Mesendoderm (in vitro differentiated cells): ENCODE data around the gene YES1.
"Not testable (repeated sequence)": the region's sequence is repeated elsewhere in the genome, so short reads cannot be mapped to it uniquely, and the experiment has no call there.

Experiments used
- DNase-seq: peaks from one replicate; pipeline ENCODE4 v3.0.0; 2013
- H2AK5ac ChIP-seq: 2 replicates; pipeline ENCODE4 v1.6.1; 2013; ENCODE audit warnings: low read length, inconsistent platforms
- H2BK120ac ChIP-seq: 2 replicates; pipeline ENCODE4 v1.6.1; 2013; ENCODE audit warnings: low read depth, mild to moderate bottlenecking, low read length, moderate library complexity, mixed read lengths
- H2BK15ac ChIP-seq: replicated peaks from 2 replicates; pipeline ENCODE4 v1.6.1; 2013; ENCODE audit warnings: low read depth, mild to moderate bottlenecking, moderate library complexity
- H2BK5ac ChIP-seq: 2 replicates; pipeline ENCODE4 v1.6.1; 2013; ENCODE audit warnings: low read length, inconsistent platforms
- H3K18ac ChIP-seq: 2 replicates; pipeline ENCODE4 v1.6.1; 2013; ENCODE audit warnings: mild to moderate bottlenecking, low read length, mixed read lengths
- H3K23ac ChIP-seq: one replicate; pipeline ENCODE4 v1.6.1; 2013; ENCODE audit warnings: low read length
- H3K27ac ChIP-seq: 2 replicates; pipeline ENCODE4 v1.5.1; 2013; ENCODE audit warnings: low read depth, mild to moderate bottlenecking, inconsistent platforms, low read length, moderate library complexity
- H3K27me3 ChIP-seq: 2 replicates; pipeline ENCODE4 v1.6.1; 2013; ENCODE audit warnings: low read length, control low read depth, mild to moderate bottlenecking, inconsistent platforms; ENCODE audit not compliant: insufficient read depth, poor library complexity
- H3K36me3 ChIP-seq: 2 replicates; pipeline ENCODE4 v1.6.1; 2013; ENCODE audit warnings: low read length, inconsistent platforms; ENCODE audit not compliant: control insufficient read depth, insufficient read depth
- H3K4ac ChIP-seq: one replicate; pipeline ENCODE4 v1.6.1; 2013; ENCODE audit warnings: low read depth, mild to moderate bottlenecking, low read length, moderate library complexity
- H3K4me1 ChIP-seq: 2 replicates; pipeline ENCODE4 v1.6.1; 2013; ENCODE audit warnings: low read depth, low read length, inconsistent platforms; ENCODE audit not compliant: control insufficient read depth
- H3K4me2 ChIP-seq: 2 replicates; pipeline ENCODE4 v1.6.1; 2013; ENCODE audit warnings: low read length
- H3K4me3 ChIP-seq: 2 replicates; pipeline ENCODE4 v1.5.1; 2013; ENCODE audit warnings: mild to moderate bottlenecking, low read length
- H3K56ac ChIP-seq: one replicate; pipeline ENCODE4 v1.6.1; 2013; ENCODE audit warnings: low read length
- H3K79me1 ChIP-seq: 2 replicates; pipeline ENCODE4 v1.6.1; 2013; ENCODE audit warnings: low read length, inconsistent platforms
- H3K79me2 ChIP-seq: 2 replicates; pipeline ENCODE4 v1.6.1; 2013; ENCODE audit warnings: mild to moderate bottlenecking, low read length; ENCODE audit not compliant: control insufficient read depth, insufficient read depth
- H3K9ac ChIP-seq: 2 replicates; pipeline ENCODE4 v1.6.1; 2013; ENCODE audit warnings: low read length, inconsistent platforms
- H4K5ac ChIP-seq: one replicate; pipeline ENCODE4 v1.6.1; 2013; ENCODE audit warnings: low read length
- H4K8ac ChIP-seq: one replicate; pipeline ENCODE4 v1.6.1; 2013; ENCODE audit warnings: low read depth, mild to moderate bottlenecking, control low read depth, low read length, moderate library complexity
- WGBS: extraction: QIAGEN DNeasy Blood & Tissue Kit; methylation state at CpG from one replicate; pipeline ENCODE4 v1.1.7; 2013; ENCODE audit warnings: low lambda C conversion rate, missing lambda C conversion rate; ENCODE audit not compliant: insufficient coverage; ENCODE audit errors: extremely low coverage; 5-methylcytosine and 5-hydroxymethylcytosine counted together

Gene YES1

GRCh38 chr18:683531-683930, 128.5 kb downstream of the YES1 start:
- Histone ChIP-seq H3K36me3 (peaks cover 4% of the 10 kb centered on the region), H3K27ac (no peak overlapping the region)
- WGBS: no CpG with 5 or more reads among the region's 5 CpGs

GRCh38 chr18:682833-683232, 129.2 kb downstream of the YES1 start:
- no peak overlapping the region for H3K4me3 ChIP-seq
- no peak overlapping the region for H3K27ac ChIP-seq
- no peak overlapping the region for H3K18ac ChIP-seq
- H3K4me2 ChIP-seq: no peak overlapping the region
- peaks cover 1% of the 10 kb centered on the region for H3K4me1 ChIP-seq
- H4K8ac ChIP-seq: no peak overlapping the region
- H3K79me1 ChIP-seq: no peaks in the 10 kb centered on the region
- no peak overlapping the region for H4K5ac ChIP-seq
- no peak overlapping the region for H2AK5ac ChIP-seq
- H3K36me3 ChIP-seq: peaks cover 4% of the 10 kb centered on the region
- no peak overlapping the region for H3K23ac ChIP-seq
- no peak overlapping the region for H2BK5ac ChIP-seq
- no peaks in the 10 kb centered on the region for H3K27me3 ChIP-seq
- H2BK120ac ChIP-seq: no peak overlapping the region
- H3K4ac ChIP-seq: no peak overlapping the region
- no peak overlapping the region for H2BK15ac ChIP-seq
- no peak overlapping the region for H3K9ac ChIP-seq
- H3K56ac ChIP-seq: no peak overlapping the region
- no peak for DNase-seq
- no peaks in the 10 kb centered on the region for H3K79me2 ChIP-seq

More at GRCh38 chr18:683531-683930, 128.5 kb downstream of the YES1 start:
- Histone ChIP-seq H3K56ac (no peak overlapping the region), H2BK5ac (no peak overlapping the region), H3K79me2 (no peaks in the 10 kb centered on the region), H3K4me2 (no peak overlapping the region), H3K27me3 (no peaks in the 10 kb centered on the region), H3K9ac (no peak overlapping the region), H3K4ac (no peak overlapping the region), H2BK15ac (no peak overlapping the region), H2BK120ac (no peak overlapping the region), H3K79me1 (no peaks in the 10 kb centered on the region), H2AK5ac (no peak overlapping the region), H3K4me1 (peaks cover 1% of the 10 kb centered on the region), H4K8ac (no peak overlapping the region), H4K5ac (no peak overlapping the region), H3K23ac (no peak overlapping the region), H3K4me3 (no peak overlapping the region), H3K18ac (no peak overlapping the region)
- no peak for DNase-seq

- not testable (repeated sequence) for H2BK15ac ChIP-seq
These were observed 129.6 kb downstream of the YES1 start for GRCh38 chr18:682416-682815.

GRCh38 chr18:681985-682384, 130.1 kb downstream of the YES1 start:
- Histone ChIP-seq H3K27ac (no peak overlapping the region), H4K8ac (no peak overlapping the region), H3K9ac (no peak overlapping the region), H3K4ac (no peak overlapping the region), H3K56ac (no peak overlapping the region), H2BK5ac (no peak overlapping the region), H3K4me2 (no peak overlapping the region), H3K36me3 (peaks cover 4% of the 10 kb centered on the region), H3K27me3 (no peaks in the 10 kb centered on the region), H2BK15ac (no peak overlapping the region), H3K4me3 (no peak overlapping the region), H2AK5ac (no peak overlapping the region), H3K79me2 (no peaks in the 10 kb centered on the region), H3K23ac (no peak overlapping the region), H3K4me1 (peaks cover 1% of the 10 kb centered on the region), H3K18ac (no peak overlapping the region), H2BK120ac (no peak overlapping the region), H3K79me1 (no peaks in the 10 kb centered on the region), H4K5ac (no peak overlapping the region)
- no peak for DNase-seq
- WGBS: no CpG with 5 or more reads among the region's 5 CpGs

More at GRCh38 chr18:682416-682815, 129.6 kb downstream of the YES1 start:
- not testable (repeated sequence) for H3K4me1 ChIP-seq, H4K5ac ChIP-seq, H2BK120ac ChIP-seq, H3K9ac ChIP-seq, H4K8ac ChIP-seq, H3K79me1 ChIP-seq, H3K4ac ChIP-seq, H2AK5ac ChIP-seq, DNase-seq, H3K4me2 ChIP-seq, H3K18ac ChIP-seq, H3K4me3 ChIP-seq, H3K23ac ChIP-seq, H3K79me2 ChIP-seq, H3K56ac ChIP-seq, H3K27me3 ChIP-seq, H3K36me3 ChIP-seq, H3K27ac ChIP-seq, H2BK5ac ChIP-seq
- WGBS: no CpG with 5 or more reads among the region's 9 CpGs

- no peak overlapping the region for H3K18ac ChIP-seq
- DNase-seq: no peak
- peaks cover 4% of the 10 kb centered on the region for H3K36me3 ChIP-seq
- no peak overlapping the region for H2BK15ac ChIP-seq
- no peaks in the 10 kb centered on the region for H3K79me2 ChIP-seq
- H2BK5ac ChIP-seq: no peak overlapping the region
- no peaks in the 10 kb centered on the region for H3K4me1 ChIP-seq
- no peak overlapping the region for H2AK5ac ChIP-seq
- WGBS: no CpG with 5 or more reads among the region's 4 CpGs
- H3K9ac ChIP-seq: no peak overlapping the region
- H4K5ac ChIP-seq: no peak overlapping the region
- no peak overlapping the region for H3K4me3 ChIP-seq
- H3K27me3 ChIP-seq: no peaks in the 10 kb centered on the region
- H2BK120ac ChIP-seq: no peak overlapping the region
- no peaks in the 10 kb centered on the region for H3K79me1 ChIP-seq
- no peak overlapping the region for H3K4me2 ChIP-seq
- H3K4ac ChIP-seq: no peak overlapping the region
- no peak overlapping the region for H3K56ac ChIP-seq
- no peak overlapping the region for H3K27ac ChIP-seq
- no peak overlapping the region for H4K8ac ChIP-seq
- H3K23ac ChIP-seq: no peak overlapping the region
These were observed 131.7 kb downstream of the YES1 start for GRCh38 chr18:680392-680791.

GRCh38 chr18:679516-679915, 132.5 kb downstream of the YES1 start:
- DNase-seq: no peak
- WGBS: no CpG with 5 or more reads among the region's 4 CpGs
- Histone ChIP-seq H2BK5ac (no peak overlapping the region), H3K79me1 (no peaks in the 10 kb centered on the region), H3K4ac (no peak overlapping the region), H3K79me2 (no peaks in the 10 kb centered on the region), H3K9ac (no peak overlapping the region), H3K27me3 (no peaks in the 10 kb centered on the region), H2AK5ac (no peak overlapping the region), H3K18ac (no peak overlapping the region), H4K8ac (no peak overlapping the region), H3K27ac (no peak overlapping the region), H3K36me3 (peaks cover 6% of the 10 kb centered on the region), H4K5ac (no peak overlapping the region), H3K4me2 (no peak overlapping the region), H3K4me1 (no peaks in the 10 kb centered on the region), H3K4me3 (no peak overlapping the region), H3K56ac (no peak overlapping the region), H2BK15ac (no peak overlapping the region), H2BK120ac (no peak overlapping the region), H3K23ac (no peak overlapping the region)
